OCI-LY3 (cell line): ENCODE measurements around the gene WWOX.

Experiments
- H2AFZ ChIP-seq: fragments of 200-600, 300-600 bp; shearing (Covaris generic); 2 replicates; pipeline ENCODE4 v1.6.0; 2014; ENCODE audit warnings: antibody characterized with exemption, low read depth, low read length
- H3K27ac ChIP-seq: fragments of 200-600, 300-600 bp; sonication (generic); 2 replicates; pipeline ENCODE4 v1.5.1; 2014; ENCODE audit warnings: mild to moderate bottlenecking, low read length, moderate library complexity, mixed read lengths
- H3K27me3 ChIP-seq: fragments of 200-600, 300-600 bp; sonication (generic); 2 replicates; pipeline ENCODE4 v1.6.1; 2014; ENCODE audit warnings: low read depth, low read length, mixed read lengths
- H3K36me3 ChIP-seq: fragments of 200-600, 300-600 bp; sonication (generic); replicated peaks from 2 replicates; pipeline ENCODE3; 2014; ENCODE audit warnings: low read depth, low read length, mixed read lengths
- H3K4me1 ChIP-seq: fragments of 300-600, 200-600 bp; sonication (generic); 2 replicates; pipeline ENCODE4 v1.6.1; 2014; ENCODE audit warnings: low read length, mixed read lengths
- H3K4me2 ChIP-seq: fragments of 200-600, 300-600 bp; sonication (generic); 2 replicates; pipeline ENCODE4 v1.6.1; 2014; ENCODE audit warnings: low read length, mixed read lengths
- H3K4me3 ChIP-seq: fragments of 300-600, 200-600 bp; sonication (generic); 2 replicates; pipeline ENCODE4 v1.5.1; 2014; ENCODE audit warnings: antibody characterized with exemption, mild to moderate bottlenecking, low read length, moderate library complexity
- H3K79me2 ChIP-seq: fragments of 300-600, 200-600 bp; shearing (Covaris generic); 2 replicates; pipeline ENCODE4 v1.6.1; 2014; ENCODE audit warnings: mild to moderate bottlenecking, low read length, mixed read lengths
- H3K9ac ChIP-seq: fragments of 300-600, 200-600 bp; shearing (Covaris generic); 2 replicates; pipeline ENCODE4 v1.6.0; 2014; ENCODE audit warnings: mild to moderate bottlenecking, low read length, moderate library complexity
- H3K9me3 ChIP-seq: fragments of 200-600, 300-600 bp; shearing (Covaris generic); 2 replicates; pipeline ENCODE4 v1.6.1; 2014; ENCODE audit warnings: low read length, mixed read lengths; ENCODE audit not compliant: insufficient read depth
- H4K20me1 ChIP-seq: fragments of 200-600, 300-600 bp; sonication (generic); 2 replicates; pipeline ENCODE4 v1.6.1; 2016; ENCODE audit warnings: low read length, mixed read lengths; ENCODE audit not compliant: insufficient read depth
- EZH2phosphoT487 ChIP-seq: fragments of 200-600 bp; shearing (Covaris generic); IDR thresholded peaks from 2 replicates; pipeline ENCODE4 v1.6.1; 2018; ENCODE audit warnings: antibody characterized with exemption, mixed run types, low read depth
- TF ChIP-seq, protein P1 (sequence below): fragments of 200-600, 300-600 bp; sonication (generic); IDR thresholded peaks from 2 replicates; pipeline ENCODE4 v1.5.1; 2014; ENCODE audit warnings: antibody characterized with exemption, low read length, low read depth

The WWOX gene

GRCh38 chr16:78485188-78485916 lies 385.9 kb downstream of the WWOX start:
- H4K20me1 ChIP-seq = no peaks in the 10 kb centered on the region
- no peak for TF ChIP-seq EZH2phosphoT487
- TF ChIP-seq, protein P1, sequence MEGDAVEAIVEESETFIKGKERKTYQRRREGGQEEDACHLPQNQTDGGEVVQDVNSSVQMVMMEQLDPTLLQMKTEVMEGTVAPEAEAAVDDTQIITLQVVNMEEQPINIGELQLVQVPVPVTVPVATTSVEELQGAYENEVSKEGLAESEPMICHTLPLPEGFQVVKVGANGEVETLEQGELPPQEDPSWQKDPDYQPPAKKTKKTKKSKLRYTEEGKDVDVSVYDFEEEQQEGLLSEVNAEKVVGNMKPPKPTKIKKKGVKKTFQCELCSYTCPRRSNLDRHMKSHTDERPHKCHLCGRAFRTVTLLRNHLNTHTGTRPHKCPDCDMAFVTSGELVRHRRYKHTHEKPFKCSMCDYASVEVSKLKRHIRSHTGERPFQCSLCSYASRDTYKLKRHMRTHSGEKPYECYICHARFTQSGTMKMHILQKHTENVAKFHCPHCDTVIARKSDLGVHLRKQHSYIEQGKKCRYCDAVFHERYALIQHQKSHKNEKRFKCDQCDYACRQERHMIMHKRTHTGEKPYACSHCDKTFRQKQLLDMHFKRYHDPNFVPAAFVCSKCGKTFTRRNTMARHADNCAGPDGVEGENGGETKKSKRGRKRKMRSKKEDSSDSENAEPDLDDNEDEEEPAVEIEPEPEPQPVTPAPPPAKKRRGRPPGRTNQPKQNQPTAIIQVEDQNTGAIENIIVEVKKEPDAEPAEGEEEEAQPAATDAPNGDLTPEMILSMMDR = no peak
- H3K4me1 ChIP-seq = no peaks in the 10 kb centered on the region
- H3K9me3 ChIP-seq = no peaks in the 10 kb centered on the region
- H3K79me2 ChIP-seq = no peaks in the 10 kb centered on the region
- H3K9ac ChIP-seq = no peak overlapping the region
- H3K4me2 ChIP-seq = no peak overlapping the region
- no peak overlapping the region for H3K27ac ChIP-seq
- no peaks in the 10 kb centered on the region for H3K36me3 ChIP-seq
- H3K27me3 ChIP-seq = peaks cover 8% of the 10 kb centered on the region; the same call in 1 of the 2 replicates
- no peak overlapping the region for H2AFZ ChIP-seq
- no peak overlapping the region for H3K4me3 ChIP-seq

DNA sequence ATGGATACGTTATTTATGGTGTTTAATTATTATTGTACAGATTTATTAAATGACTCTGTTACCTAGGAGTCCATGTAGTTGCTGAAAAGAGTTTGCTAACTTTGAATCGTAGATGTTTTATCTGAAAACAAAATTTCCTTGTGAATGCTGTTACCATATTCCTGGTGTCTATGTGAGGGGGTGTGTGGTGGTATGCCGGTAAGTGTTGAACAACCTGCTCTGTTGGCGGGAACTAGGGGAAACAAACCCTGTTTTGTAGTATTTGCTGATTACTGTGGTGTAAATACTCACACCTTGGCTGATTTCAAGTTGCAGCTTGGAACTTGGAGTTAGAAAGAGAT lies 386.4 kb downstream of the WWOX start:
- Histone ChIP-seq H2AFZ (no peak overlapping the region), H3K9ac (no peak overlapping the region), H3K4me2 (no peak overlapping the region), H3K9me3 (no peaks in the 10 kb centered on the region), H3K27ac (no peak overlapping the region), H4K20me1 (no peaks in the 10 kb centered on the region), H3K4me3 (no peak overlapping the region), H3K79me2 (no peaks in the 10 kb centered on the region), H3K27me3 (peaks cover 8% of the 10 kb centered on the region; the same call in 1 of the 2 replicates), H3K4me1 (no peaks in the 10 kb centered on the region), H3K36me3 (no peaks in the 10 kb centered on the region)
- TF ChIP-seq, protein P1 = no peak
- TF ChIP-seq EZH2phosphoT487 = no peak

DNA sequence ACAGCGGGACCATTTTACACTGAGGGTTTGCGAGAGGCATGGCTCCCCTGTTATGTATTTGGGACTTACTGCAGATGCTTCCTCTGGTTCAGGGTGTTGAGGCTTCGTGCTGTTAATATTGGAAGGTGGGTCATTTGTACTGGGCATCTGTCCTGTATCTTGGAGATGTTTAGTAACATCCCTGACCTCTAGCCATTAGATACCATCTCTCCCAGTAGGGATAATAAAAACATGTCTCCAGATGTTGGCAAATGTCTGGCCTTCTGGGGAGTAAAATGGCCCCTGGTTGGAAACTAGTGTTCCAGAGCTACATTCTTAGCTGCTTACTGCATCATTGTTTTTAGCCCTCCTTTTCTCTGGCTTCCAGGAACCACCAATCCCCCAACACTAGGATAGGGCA lies 388.0 kb downstream of the WWOX start:
- no peaks in the 10 kb centered on the region for H3K79me2 ChIP-seq

DNA sequence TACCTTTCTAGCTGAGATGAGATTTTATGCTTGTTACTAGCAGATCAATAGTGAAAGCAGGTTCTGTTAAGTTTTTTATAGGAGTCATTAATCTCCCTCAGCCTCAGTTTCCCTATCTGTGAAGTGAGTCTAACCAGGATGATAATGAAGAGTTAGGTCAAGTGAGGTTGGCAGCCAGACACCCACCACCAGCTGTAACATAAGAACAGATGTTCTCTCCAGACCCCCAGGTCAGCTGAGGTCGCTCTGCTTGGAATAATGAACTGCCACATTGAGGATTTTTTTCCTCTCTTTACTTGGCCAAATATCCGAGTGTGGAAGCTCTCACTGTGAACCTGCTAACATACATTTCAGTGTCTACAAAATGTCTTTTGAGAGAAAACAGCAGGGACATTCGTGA lies 389.6 kb downstream of the WWOX start:
- Histone ChIP-seq H3K9me3 (no peaks in the 10 kb centered on the region), H3K4me1 (no peaks in the 10 kb centered on the region), H3K9ac (no peak overlapping the region), H4K20me1 (no peaks in the 10 kb centered on the region), H3K27me3 (peaks cover 8% of the 10 kb centered on the region; the same call in 1 of the 2 replicates), H3K4me3 (no peak overlapping the region), H3K79me2 (no peaks in the 10 kb centered on the region), H3K27ac (no peak overlapping the region), H3K4me2 (no peak overlapping the region), H3K36me3 (no peaks in the 10 kb centered on the region), H2AFZ (no peak overlapping the region)
- TF ChIP-seq, protein P1 = no peak
- TF ChIP-seq EZH2phosphoT487 = no peak

More for the DNA sequence above, 388.0 kb downstream of the WWOX start:
- no peaks in the 10 kb centered on the region for H3K9me3 ChIP-seq
- H4K20me1 ChIP-seq = no peaks in the 10 kb centered on the region
- H2AFZ ChIP-seq = no peak overlapping the region
- peaks cover 8% of the 10 kb centered on the region; the same call in 1 of the 2 replicates for H3K27me3 ChIP-seq
- H3K4me1 ChIP-seq = no peaks in the 10 kb centered on the region
- H3K4me2 ChIP-seq = no peak overlapping the region
- H3K36me3 ChIP-seq = no peaks in the 10 kb centered on the region
- TF ChIP-seq EZH2phosphoT487 = no peak
- TF ChIP-seq, protein P1 = no peak
- no peak overlapping the region for H3K9ac ChIP-seq
- H3K4me3 ChIP-seq = no peak overlapping the region
- H3K27ac ChIP-seq = no peak overlapping the region
